Fibroblast of lung (primary cell): ENCODE data around the gene SULT4A1.

Experiments used
- EZH2 ChIP-seq: IDR thresholded peaks from 2 replicates; pipeline ENCODE4 v1.5.1; 2012; ENCODE audit warnings: low read length, control low read depth, mild to moderate bottlenecking; ENCODE audit errors: missing control alignments
- TF ChIP-seq, protein P1 (sequence below), 2 donors: IDR thresholded peaks in 1 of 2; conservative IDR thresholded peaks in 1 of 2; 1 replicate in 1 of 2; 2 replicates in 1 of 2; pipeline ENCODE4 v1.5.1; 2011 to 2012; ENCODE audit warnings: low read length in 2 of 2, control low read depth in 1 of 2, inconsistent platforms in 1 of 2, low read depth in 1 of 2, mild to moderate bottlenecking in 1 of 2

DNA sequence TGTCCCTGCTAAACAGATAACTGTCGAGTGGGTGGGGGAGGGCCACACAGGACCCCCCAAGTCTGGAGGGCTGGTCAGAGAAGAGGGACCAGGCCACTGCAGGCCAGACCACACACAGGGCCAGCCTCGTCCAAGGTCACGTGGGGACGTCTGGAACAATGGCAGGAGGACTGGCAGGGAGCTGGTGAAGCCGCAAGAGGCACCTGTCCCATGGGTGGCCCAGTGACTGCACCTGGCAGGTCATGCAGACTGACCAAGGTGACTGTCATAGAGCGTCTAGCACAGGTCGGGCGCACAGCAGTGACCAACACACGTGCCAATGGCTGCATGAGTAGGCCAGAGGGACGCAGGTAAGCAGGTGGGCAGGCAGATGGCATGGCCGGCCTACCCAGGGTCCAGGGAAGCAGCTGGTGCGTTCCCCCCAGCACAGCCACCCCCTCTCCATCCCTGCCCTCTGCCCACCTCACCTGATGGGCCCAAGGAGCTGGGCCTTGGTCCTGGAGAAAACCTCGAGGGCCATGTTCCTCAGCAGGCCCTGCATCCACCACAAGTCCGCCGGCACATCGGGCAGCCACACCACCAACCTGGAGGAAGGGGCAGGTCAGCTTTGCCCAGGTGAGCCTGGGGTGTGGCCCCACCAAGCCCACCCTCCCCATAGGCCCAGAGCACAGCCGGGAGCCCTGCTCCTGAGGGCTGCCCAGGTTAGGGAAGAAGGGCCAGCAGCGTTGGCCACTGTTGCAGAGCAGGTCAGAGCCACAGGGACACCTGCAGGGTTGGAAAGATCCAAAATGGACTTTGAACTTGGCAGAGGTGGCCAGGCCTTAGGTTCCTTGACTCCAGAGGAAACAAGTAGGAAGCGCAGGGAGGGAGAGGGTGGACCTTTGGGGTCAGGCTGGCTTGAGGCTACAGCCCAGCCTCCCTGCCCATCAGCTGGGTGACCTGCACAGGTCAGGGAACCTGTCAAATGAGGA, 19.1 kb upstream of the SULT4A1 start:
- no peak for TF ChIP-seq EZH2
- TF ChIP-seq, protein P1, sequence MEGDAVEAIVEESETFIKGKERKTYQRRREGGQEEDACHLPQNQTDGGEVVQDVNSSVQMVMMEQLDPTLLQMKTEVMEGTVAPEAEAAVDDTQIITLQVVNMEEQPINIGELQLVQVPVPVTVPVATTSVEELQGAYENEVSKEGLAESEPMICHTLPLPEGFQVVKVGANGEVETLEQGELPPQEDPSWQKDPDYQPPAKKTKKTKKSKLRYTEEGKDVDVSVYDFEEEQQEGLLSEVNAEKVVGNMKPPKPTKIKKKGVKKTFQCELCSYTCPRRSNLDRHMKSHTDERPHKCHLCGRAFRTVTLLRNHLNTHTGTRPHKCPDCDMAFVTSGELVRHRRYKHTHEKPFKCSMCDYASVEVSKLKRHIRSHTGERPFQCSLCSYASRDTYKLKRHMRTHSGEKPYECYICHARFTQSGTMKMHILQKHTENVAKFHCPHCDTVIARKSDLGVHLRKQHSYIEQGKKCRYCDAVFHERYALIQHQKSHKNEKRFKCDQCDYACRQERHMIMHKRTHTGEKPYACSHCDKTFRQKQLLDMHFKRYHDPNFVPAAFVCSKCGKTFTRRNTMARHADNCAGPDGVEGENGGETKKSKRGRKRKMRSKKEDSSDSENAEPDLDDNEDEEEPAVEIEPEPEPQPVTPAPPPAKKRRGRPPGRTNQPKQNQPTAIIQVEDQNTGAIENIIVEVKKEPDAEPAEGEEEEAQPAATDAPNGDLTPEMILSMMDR (conservative IDR thresholded peaks at IDR 0.05 in 1 of 2, IDR thresholded peaks at IDR 0.05 in 1 of 2; ENCODE audit: low read depth in 1 of 2, low read length in 2 of 2): no peak
